ENCODE results near the gene RHOT2. TPM values are rescaled to one million over a fixed set of nuclear protein-coding genes. Genes with fewer than 3 reads are reported as not detected.

RHOT2 gene
- total RNA-seq, 1 experiment from 2014 or later, result 98.5 TPM

DNA sequence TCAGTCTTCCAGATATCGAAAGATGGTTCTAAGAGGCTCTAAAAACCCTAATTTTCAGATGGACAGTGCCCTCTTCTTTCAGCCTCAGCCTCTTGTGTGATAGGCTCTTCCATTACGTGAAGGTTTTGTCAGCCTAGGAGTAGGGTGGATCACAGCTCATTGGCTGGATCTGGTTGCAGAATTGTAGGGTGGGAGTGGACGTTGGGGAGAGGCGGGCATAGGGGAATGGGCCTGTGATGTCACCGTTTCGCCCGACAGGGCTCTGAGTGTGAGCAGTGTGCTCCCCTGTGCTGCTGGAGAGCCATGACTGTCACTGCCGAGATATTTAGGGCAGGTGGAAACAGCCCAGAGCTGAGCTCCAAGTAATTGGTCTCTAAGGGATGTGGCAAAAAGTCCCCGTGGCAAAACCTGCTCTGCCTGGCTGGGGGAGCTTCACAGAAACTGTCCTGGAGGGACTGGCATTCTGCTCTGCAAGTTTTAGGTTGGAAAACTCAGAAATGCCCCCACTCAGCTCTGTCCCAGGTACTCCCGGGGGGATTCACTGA lies 43.3 kb upstream of the RHOT2 start:
- Histone ChIP-seq H3K36me3 (ENCODE audit: control insufficient read depth in 1 of 2, insufficient read depth in 2 of 2, low read length in 2 of 2) (no peaks in the 10 kb centered on the region), H3K27ac (ENCODE audit: low read depth, low read length) (no peak overlapping the region), H4K20me1 (ENCODE audit: insufficient read depth) (no peaks in the 10 kb centered on the region), H3K4me1 (ENCODE audit: control insufficient read depth in 1 of 2, insufficient read depth in 2 of 2, low read length in 2 of 2) (peaks cover 35 to 53% of the 10 kb centered on the region in 2 experiments), H3K9me3 (ENCODE audit: control insufficient read depth in 1 of 2, insufficient read depth in 1 of 2, low read depth in 1 of 2, low read length in 2 of 2) (no peaks in the 10 kb centered on the region), H2AFZ (ENCODE audit: low read depth, low read length, poor library complexity, severe bottlenecking) (no peak overlapping the region), H3K9me2 (ENCODE audit: insufficient read depth) (no peaks in the 10 kb centered on the region), H3K79me2 (ENCODE audit: insufficient read depth, low read length) (no peaks in the 10 kb centered on the region), H3K9ac (ENCODE audit: low read length) (no peak overlapping the region), H3K4me3 (replicated peaks in 1 of 2; ENCODE audit: low read depth in 1 of 2, low read length in 2 of 2) (no peak overlapping the region), H3K27me3 (ENCODE audit: insufficient read depth, low read length) (no peaks in the 10 kb centered on the region), H3K4me2 (ENCODE audit: low read length) (no peak overlapping the region)
- CTCF ChIA-PET, result no interaction called here
- no peak for DNase-seq (ENCODE audit: low read depth, low spot score)
- no TSS peak for BruUV-seq (replicated peaks)
- POLR2A ChIA-PET, result no interaction called here
- intact Hi-C loops (cut with micrococcal nuclease), result loop anchor here (5.0 kb wide), 1 partner anchor 32 kb away; the partner anchor contains the start of gene RAB40C
- RAD21 ChIA-PET (ENCODE audit: low non-redundant PET in 1 of 2, low total read pairs in 2 of 2, uncharacterized antibody in 2 of 2, unreplicated experiment in 2 of 2), result no interaction called here
- TF ChIP-seq JUND (IDR thresholded peaks at IDR 0.05) (no peak), CTCF (IDR thresholded peaks at IDR 0.05 in 2 of 3, conservative IDR thresholded peaks at IDR 0.05 in 1 of 3; ENCODE audit: borderline replicate concordance in 1 of 3, insufficient read depth in 1 of 3, low read depth in 2 of 3, low read length in 2 of 3) (no peak), ZFX (IDR thresholded peaks at IDR 0.05) (no peak), POLR2AphosphoS5 (IDR thresholded peaks at IDR 0.05; ENCODE audit: low read depth, low read length) (no peak), TCF7L2 (IDR thresholded peaks at IDR 0.05; ENCODE audit: borderline replicate concordance, extremely low read depth, insufficient read depth, insufficient read length) (no peak), SRF (IDR thresholded peaks at IDR 0.05; ENCODE audit: low read depth) (no peak), POLR2A (IDR thresholded peaks at IDR 0.05; ENCODE audit: borderline replicate concordance, extremely low read depth, insufficient read depth, insufficient read length) (no peak), CBX3 (IDR thresholded peaks at IDR 0.05; ENCODE audit: low read depth) (no peak), ELF1 (IDR thresholded peaks at IDR 0.05; ENCODE audit: borderline replicate concordance, low read depth) (no peak)
- ATAC-seq, result no peak

Measured in HCT116 (cell line).